HG03378 (cell line): ENCODE measurements around the gene IGDCC3.

Experiments used
- ATAC-seq: cut with Tn5 transposase; IDR thresholded peaks from one replicate; pipeline ENCODE4 v1.9.1; 2021; ENCODE audit warnings: mild to moderate bottlenecking, moderate library complexity; ENCODE audit not compliant: unreplicated experiment

The IGDCC3 gene

DNA sequence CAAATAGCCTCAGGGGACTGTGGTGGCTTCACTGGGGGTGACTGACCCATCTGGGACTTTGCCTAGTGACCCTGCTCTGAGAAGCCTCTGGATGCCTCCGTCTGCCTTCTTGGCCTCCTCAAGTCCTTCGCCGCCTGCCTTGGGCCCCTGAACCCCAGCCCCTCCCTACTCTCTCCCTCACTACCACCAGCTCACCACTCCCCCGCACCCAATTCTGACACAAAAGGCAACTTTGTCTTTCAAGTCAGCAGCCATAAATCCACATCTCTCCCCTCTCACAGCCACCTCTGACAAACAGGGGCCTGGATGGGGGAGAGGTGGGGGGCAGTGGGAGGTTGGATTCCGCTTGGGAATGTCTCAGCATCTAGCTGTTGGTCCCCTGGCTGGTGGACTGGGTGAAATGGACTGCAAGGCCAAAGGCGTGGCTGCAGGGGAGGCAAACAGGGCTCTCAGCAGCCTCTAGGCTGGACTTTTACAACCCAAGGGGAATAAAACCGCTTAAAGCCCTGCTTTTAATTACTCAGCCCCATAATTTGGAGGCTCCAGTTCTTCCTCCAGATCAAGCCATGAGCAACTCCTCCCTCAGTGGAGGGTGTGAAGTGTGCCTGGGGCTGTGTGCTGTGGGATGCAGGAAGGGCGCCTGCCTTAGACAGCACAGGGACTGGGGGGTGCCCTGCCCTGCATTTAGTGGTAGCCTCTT lies 33.4 kb downstream of the IGDCC3 start:
- no peak for ATAC-seq

GRCh38 chr15:65343374-65343981 lies 34.3 kb downstream of the IGDCC3 start:
- ATAC-seq = no peak

- ATAC-seq = no peak
Observed at GRCh38 chr15:65342493-65342892, 35.3 kb downstream of the IGDCC3 start.

GRCh38 chr15:65339920-65340319 lies 37.9 kb downstream of the IGDCC3 start:
- ATAC-seq = no peak

DNA sequence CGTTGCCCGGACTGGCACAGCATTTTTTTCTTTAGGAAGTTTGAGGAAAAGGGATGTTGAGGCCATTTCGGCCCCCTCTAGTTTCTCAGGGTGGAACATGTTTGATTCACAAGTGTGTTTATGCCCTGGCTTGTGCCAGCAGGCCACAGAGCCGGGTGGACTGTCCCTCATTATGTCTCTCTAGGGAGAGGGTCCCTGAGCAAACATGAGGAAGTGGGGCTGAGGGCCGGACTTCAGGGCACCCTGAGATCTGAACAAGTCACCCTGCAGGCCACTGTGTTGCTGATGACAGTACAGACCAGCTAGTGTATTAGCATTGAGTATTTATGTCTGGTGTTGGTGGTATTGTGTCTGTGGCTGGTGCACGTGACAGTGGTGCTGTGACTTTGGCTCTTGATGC lies 38.4 kb downstream of the IGDCC3 start:
- ATAC-seq = no peak

DNA sequence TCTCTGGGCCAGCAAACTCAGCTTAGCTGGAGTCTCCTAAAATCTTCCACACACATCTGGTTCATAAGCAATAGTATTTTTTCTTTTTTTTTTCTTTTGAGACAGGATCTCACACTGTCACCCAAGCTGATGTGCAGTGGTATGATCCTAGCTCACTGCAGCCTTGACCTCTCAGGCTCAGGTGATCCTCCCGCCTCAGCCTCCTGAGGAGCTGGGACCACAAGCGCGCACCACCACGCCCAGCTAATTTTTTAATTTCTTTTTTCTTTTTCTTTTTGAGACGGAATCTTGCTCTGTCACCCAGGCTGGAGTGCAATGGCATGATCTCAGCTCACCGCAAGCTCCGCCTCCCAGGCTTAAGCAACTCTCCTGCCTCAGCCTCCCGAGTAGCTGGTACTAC lies 39.0 kb downstream of the IGDCC3 start:
- ATAC-seq = no peak

DNA sequence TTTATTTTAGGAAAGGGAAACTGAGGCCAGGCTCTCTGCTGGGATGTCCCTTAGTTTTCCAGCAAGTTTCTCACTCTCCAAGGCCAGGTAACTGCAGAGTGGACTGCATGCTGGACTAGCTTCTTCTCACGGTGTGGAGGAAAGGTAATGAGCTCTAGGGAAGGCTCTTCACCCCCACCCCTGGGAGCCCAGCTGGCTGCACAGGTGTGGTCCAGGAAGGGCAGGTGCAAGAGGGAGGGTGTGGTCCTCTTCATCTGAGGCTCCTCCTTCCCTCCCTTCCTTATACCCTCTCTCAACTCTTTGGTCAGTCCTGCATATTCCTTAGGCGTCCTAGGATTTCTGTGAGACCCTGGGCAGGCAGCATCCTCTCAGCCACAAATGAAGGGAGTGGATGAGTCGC lies 39.4 kb downstream of the IGDCC3 start:
- ATAC-seq = no peak

DNA sequence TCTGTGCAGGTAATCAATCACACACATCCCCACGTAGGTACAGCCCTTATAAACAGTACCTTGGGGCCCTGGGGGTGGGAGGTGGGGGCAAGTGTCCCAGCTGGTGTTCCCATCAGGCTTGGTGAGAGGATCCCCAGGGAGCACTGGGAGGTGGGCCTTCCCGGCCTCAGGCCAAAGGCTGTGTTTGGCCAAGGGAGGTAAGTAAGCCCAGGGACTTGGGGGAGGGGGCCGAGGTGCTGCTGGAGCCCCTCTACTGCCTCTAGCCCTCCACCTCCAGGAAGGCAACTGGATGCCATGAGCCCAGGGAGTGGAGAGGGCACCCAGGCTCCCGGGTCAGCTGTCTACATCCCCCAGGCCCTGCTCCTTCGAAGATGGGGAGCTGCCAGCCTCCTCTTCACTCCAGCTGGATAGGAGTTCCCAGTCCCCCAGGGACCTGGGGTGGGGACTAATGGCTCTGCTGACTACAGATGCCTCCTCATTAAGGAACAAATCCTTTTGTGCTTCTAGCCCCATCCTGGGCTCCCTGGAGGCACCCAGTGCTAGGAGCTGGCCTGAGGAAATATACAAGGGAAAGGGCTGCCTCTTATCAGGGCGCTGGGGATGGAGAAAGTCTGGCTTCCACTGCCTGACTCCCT lies 40.2 kb downstream of the IGDCC3 start:
- ATAC-seq = no peak

GRCh38 chr15:65336493-65337435 lies 41.0 kb downstream of the IGDCC3 start:
- no peak for ATAC-seq

DNA sequence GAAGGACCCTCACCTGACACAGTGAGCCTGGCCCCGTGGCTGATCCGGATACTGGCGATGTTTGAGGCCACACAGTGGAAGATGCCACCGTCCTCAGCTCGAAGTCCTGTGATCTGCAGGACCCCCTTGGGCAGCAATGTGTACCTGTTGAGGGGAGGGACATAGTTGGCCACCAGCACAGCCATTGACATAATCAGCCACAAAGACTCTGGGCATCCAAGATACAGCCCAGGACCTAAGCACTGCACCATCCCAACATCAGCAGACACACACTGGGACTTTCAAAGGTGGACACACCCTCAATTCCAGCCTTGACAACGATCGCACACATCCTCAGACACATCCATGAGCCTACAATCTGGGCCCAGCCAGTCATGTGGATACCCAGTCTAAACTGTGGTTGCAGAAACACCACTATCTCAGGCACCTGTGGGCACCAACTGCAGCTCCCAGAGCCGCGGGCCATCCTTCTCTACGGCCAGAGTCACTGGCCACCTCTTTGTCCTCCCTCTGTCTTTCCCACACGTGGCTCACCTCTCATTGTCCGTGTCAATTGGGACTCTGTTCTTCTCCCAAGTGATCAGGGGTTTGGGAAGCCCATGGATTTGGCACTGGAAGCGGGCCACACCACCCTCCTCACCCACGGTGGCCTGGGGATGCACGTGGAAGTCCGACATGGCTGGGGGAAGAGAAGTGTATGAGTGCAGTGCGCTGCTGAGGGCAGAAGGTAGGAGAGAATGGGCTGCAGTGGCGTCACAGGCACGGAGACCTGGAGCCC lies 42.3 kb downstream of the IGDCC3 start:
- ATAC-seq = no peak

GRCh38 chr15:65334586-65335231 lies 43.1 kb downstream of the IGDCC3 start:
- no peak for ATAC-seq

DNA sequence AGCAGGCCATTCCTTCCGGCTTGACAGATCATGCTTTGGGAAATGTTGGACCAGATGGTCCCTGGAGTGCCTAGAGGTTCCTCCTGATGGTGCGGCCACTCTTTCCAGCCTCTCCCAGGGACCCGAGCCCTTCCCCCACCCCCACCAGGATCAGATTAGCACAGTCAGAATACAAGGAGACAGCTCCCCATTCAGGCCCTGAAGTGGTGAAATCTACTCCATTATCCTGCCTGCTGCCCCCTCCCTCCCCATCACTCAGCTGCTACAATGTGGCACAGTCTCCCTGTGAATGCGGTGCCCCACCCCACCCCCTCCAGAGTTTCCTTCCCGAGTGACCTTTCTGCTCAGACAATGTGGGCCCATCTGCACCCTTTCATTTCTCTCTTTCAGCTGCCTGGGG lies 43.9 kb downstream of the IGDCC3 start:
- ATAC-seq = no peak

DNA sequence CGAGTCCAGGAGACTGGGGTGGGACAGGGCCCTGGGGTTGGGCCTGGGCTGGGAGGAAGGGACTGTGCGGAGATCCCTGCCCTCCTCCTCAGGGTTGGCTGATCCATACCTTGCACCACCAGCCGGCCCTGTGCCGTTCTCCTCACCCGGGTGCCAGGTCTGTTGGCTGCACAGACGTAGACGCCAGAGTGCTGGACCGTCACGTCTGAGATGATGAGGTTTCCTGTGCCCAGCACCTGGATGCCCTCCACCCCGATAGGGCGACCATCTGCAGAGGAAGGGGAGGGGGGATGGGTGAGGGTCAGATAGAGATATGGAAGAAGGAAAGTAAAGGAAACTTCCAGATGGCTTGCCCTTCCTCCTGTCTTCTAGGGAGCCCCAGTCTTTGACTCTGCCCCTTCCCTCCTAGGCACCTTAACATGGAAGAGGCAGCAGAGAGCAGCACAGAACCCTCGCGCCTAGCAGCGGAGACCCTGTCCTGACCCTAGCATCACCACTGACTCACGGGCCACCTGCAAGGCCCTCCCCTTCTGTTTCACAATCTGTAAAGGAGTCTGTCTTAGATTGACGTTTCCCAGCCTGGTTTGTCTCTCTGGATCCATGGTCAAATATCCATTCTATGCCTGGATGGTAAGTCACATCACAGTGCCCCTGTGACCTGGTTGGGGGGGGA lies 44.5 kb downstream of the IGDCC3 start:
- no peak for ATAC-seq

DNA sequence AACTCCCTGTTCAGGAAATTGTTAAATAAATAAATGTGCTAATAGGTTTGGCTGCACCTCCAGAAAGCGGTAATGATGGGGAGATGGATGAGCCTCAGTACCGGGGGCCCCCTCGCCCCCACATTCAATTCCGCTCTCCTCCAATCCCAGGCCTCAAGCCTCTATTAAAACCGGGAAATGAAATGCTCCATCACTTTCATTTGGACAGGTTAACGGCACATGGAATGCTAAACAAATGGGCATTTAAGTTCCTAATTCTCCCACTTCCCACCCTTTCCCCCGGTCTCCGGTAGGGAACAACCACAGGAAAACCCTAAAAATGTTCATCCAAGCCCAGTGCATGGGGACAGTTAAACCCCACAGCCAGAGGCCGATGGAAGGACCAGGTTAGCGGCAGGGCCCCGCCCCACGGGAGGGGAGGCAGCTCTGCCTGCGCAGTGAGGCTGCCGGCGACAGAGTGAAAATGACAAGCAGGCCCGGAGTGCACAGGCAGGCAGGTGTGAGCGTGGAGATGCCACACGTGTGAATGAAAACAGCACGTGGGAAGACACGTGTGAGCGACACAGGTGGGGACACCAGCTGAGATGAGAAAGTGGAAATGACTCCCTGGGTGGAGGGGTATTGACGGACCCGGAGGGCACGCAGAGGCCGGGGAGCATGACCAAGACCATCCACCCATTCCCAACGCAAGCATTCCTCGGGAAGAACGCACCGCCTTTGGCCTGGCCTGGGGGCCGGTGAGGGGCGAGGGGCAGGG lies 45.2 kb downstream of the IGDCC3 start:
- no peak for ATAC-seq

- ATAC-seq = no peak
Observed at GRCh38 chr15:65331811-65332210, 46.0 kb downstream of the IGDCC3 start.

DNA sequence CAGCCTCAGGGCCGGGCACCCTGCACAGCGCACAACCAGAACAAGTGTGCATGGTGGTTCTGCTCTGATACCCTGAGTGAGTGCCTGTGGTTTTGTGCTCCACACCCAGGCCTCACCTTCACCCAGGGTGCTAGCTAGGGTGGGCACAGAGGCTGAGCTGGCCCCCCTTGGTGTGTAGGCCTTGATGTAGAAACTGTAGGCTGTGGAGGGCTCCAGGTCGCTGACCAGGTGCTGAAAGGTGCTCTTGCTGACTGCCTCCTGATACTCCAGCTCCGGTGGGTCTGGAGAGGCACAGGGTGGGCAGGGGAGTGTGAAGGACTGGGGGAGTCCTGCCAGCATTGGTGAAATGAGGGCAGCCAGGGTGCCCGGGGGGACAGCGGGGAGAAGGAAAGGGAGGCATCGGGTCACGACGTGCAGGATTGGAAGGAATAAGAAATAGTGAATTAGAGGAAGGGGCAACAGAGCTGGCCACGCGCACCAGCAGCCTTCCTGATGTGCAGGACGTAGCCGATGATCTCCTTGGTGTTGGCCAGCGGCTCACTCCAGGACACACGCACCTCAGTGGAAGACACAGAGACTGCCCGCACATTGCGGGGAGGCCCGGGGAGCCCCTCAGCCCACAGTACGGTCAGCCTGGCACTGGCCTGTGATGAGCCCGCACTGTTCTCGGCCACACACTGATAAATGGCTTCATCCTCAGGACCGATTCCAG lies 46.7 kb downstream of the IGDCC3 start:
- no peak for ATAC-seq

DNA sequence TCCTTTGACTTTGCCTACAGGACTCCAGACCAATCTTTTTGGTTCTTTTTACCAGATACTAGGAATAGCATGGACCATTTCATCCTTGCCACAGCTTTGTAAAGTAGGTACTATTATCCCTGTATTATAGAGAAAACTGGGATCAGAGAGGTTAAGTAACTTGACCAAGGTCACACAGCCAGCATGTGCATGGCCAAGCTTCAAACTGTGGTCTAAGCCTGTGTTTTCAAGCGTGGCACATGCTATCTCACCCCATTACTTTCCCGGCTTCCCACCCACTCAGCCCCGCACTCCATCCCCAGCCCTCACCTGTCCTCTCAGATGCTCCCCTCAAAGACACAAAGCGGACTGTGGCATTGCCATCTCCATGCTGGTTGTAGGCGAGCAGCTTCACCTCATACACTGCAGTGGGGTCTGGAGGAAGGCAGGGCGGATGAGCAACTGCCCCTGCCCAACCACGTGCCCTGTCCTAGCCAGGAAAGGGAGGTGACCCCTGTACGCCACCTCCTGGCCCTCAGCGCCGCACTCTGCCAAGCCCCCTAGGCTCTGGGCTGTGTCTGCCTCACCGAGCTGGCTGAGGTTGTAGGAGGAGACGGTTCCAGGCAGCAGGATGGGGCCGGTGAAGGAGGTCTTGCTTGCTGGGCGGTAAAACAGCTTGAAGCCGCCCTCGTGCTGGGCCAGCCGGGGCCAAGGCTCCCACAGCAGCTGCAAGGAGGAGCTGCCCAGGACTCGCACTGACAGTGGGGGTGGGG lies 47.6 kb downstream of the IGDCC3 start:
- ATAC-seq = no peak
